Femur (tissue), 1 donor: Measurements from ENCODE around the gene COPG2.
"Not testable (repeated sequence)": the region's sequence is repeated elsewhere in the genome, so short reads cannot be mapped to it uniquely, and the experiment has no call there.

ENCODE experiments used
- DNase-seq: peaks from one replicate; pipeline ENCODE4 v3.0.0-alpha.2; 2017

The COPG2 gene

GRCh38 chr7:130559184-130559583, 109.4 kb downstream of the COPG2 start:
- no peak for DNase-seq

DNA sequence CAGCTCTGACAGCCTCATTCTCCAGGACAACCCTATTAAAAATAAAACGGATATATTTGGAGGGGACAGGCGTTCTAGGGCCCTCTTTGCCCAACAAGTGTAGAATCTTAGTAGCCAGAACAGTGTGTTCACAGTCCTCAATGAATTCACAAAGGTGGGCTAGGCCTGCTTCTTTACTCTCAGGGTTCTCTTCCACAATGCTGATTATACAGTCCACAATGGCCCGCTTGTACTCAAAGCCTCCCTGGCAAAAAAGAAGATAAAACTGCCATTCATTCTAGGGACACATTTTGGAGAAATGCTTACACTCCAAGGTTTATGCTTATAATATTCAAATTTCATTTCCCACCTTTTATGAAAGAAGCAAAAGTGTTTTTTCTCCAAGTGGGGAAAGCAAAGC, 114.1 kb downstream of the COPG2 start:
- DNase-seq, result no peak

DNA sequence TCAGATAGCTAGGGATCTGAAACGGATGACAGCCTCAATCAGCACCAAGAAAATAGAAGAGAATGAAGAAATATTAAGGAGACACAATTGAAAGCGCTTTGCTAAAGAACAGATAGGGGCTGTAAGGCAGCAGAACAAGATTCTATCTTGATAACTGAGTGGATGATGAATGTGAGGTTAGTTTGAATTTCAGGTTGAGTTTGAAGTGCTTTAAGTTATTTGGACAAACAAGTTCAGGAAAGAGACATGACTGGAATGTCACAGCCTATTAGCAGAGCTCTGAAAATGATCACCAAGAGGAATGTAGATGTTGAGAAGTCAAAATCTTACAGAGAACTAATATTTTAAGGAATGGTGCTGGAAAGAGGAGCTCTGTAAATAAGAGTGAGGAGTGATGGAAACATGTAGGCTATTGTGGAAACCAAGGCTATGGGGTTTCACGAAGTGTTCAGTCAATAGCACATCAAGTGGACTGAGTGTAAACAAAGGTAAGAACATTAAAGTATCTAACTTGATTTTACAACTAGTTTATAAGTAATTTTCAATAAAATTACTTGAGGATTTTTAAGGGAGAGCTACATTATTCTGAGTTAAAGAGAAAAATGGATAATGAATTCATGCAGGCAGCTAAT, 115.0 kb downstream of the COPG2 start:
- DNase-seq, result no peak

GRCh38 chr7:130544356-130544755, 124.2 kb downstream of the COPG2 start:
- DNase-seq, result no peak

DNA sequence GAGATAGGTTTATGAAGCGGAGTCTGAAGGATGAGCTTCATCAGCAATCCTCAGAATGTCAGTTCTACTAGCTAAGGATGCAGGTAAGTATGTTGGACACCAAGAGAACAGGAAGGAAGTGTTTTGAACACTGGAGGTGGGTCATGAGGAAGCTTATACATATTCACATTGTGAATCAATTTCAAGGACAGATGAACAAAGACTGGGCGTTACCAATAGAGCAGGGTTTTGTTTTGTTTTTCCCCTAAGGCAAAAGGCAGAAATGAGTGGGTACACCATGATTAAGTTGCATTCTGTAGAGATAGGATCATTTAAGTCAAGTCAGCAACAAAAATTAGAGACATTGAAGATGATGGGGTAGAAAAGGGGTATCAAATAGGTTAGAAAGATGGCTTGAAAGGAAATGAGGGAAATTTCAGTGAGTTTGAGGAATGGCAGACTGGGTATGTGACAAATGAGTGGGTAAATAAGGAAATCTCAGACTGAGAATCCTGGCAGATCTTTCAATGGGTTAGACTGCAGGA, 125.0 kb downstream of the COPG2 start:
- no peak for DNase-seq

- DNase-seq, result not testable (repeated sequence)
Observed at GRCh38 chr7:130542297-130542696, 126.3 kb downstream of the COPG2 start.

GRCh38 chr7:130541287-130541686, 127.3 kb downstream of the COPG2 start:
- DNase-seq, result not testable (repeated sequence)

DNA sequence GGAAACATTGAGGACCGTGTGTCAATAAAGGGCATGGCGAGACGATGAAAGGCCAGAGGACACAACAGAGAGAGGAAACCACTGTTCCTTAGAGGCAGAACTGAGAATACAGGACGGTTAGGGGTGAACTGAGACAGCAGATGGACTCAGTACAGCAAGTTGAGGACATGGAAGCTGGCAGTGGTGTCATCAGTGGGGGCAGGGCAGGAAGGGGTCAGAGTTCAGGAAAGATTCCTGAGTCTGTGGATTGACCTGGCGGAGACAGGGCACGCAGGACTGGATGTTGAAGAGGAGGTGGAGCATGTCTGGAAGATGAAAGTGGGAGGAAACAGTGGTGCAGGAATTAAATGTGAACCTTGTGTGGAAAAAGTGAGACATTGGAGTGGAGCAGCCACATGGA, 130.7 kb downstream of the COPG2 start:
- DNase-seq, result not testable (repeated sequence)

DNA sequence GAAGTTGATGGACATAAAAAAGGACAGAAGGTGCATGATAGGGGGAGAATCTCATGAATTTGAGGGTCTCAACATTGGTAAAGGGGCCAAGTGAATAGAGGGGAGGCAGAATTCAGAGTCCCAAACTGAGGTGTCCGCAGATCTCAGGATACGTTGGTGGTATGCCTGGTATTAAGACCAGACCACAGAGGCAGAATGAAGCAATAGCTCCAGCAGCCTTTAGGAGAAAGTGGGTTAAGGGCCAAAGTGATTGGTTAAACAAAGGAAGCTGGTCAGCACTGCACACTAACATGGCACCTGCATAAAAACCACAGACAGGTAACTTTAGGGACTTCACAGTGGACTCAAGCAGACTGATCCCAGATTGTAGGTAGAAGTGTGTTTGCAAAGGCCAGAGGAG, 139.1 kb downstream of the COPG2 start:
- DNase-seq, result no peak

DNA sequence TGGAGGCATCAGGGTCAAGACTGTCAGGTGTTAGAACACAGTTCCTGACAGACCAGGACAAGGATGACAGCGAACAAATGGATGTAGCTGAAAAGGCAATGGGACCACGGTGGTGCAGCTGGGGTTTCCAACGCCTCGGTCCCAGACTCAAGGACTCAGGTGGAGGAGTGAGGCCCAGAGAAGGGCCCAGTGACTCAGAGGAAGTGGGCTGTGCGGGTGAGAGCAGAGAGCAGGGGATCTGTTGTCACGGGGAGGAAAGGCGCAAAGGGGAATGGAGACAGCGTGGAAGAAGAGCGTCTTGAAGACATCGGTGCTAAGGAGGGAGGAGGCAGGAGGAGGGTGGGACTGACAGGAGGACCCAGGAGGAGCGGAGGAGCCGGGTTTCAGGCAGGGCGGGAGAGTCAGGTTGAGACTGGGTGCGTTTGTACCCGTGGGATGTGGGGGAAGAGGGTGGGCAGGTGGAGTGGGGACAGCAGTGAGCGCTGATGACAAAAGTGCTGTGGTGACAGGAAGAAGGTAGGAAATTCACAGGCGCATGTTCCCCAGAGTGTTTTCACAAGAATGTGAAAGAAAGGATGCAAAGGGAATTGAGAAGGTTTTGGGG, 140.7 kb downstream of the COPG2 start:
- DNase-seq, result not testable (repeated sequence)

GRCh38 chr7:130524628-130525027, 143.9 kb downstream of the COPG2 start:
- DNase-seq, result no peak

DNA sequence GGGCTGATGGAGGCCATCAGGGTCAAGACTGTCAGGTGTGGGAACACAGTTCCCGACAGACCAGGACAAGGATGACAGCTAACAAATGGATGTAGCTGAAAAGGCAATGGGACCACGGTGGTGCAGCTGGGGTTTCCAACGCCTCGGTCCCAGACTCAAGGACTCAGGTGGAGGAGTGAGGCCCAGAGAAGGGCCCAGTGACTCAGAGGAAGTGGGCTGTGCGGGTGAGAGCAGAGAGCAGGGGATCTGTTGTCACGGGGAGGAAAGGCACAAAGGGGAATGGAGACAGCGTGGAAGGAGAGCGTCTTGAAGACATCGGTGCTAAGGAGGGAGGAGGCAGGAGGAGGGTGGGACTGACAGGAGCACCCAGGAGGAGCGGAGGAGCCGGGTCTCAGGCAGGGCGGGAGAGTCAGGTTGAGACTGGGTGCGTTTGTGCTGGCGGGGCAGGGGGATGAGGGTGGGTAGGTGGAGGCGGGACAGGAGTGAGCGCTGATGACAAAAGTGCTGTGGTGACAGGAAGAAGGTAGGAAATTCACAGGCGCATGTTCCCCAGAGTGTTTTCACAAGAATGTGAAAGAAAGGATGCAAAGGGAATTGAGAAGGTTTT, 144.9 kb downstream of the COPG2 start:
- not testable (repeated sequence) for DNase-seq

- DNase-seq, result no peak
Observed at GRCh38 chr7:130521258-130521951, 147.1 kb downstream of the COPG2 start.

DNA sequence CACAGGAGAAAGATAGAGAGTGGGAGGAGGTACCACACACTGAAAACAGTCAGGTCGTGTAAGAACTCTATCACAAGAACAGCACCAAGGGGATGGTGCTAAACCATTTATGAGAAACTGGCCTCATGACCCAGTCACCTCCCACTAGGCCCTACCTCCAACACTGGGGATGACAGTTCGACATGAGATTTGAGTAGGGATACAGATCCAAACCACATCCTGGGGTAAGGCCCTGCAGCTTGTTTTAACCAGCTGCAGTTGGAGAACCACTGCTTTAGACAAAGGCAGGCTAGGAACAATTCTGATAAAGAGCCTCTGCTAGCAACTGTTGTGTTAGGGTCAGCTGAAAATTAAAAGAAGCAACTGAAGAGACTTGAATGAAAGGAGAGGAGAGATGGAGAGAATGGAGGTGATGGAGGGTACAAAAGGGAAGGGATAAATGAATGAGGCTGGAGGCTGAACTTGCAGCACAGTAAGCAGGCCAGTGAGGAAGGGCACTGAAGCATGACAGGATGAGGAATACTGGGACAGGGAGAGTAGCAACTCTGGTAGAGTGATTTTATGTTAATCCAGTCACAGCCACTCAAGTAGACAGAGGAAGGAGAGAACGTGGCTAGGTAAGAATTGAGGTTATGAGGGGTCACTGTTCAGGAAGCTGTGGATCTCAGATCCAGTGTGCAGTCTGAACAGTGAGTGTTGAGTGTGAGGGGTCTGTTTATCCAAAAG, 153.1 kb downstream of the COPG2 start:
- DNase-seq, result peak; percentile 10

- no peak for DNase-seq
Observed at GRCh38 chr7:130513447-130513846, 155.1 kb downstream of the COPG2 start.

DNA sequence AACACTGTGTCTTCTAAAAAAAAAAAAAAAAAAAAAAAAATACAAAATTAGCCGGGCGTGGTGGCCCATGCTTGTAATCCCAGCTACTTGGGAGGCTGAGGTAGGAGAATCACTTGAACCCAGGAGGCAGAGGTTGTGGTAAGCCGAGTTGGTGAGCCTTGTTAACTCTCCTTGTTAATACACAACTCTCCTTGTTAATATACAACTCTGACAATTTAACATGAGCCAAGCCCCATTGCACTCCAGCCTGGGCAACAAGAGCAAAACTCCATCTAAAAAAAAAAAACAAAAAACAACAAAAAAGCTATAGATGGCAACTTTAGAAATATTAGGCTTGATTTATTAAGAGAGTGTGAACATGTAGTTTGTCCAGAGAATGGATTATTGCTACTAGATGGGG, 156.5 kb downstream of the COPG2 start:
- DNase-seq, result peak; percentile 3

GRCh38 chr7:130506358-130506757, 162.2 kb downstream of the COPG2 start:
- peak; percentile 12 for DNase-seq

- no peak for DNase-seq
Observed at GRCh38 chr7:130505753-130506152, 162.8 kb downstream of the COPG2 start.

DNA sequence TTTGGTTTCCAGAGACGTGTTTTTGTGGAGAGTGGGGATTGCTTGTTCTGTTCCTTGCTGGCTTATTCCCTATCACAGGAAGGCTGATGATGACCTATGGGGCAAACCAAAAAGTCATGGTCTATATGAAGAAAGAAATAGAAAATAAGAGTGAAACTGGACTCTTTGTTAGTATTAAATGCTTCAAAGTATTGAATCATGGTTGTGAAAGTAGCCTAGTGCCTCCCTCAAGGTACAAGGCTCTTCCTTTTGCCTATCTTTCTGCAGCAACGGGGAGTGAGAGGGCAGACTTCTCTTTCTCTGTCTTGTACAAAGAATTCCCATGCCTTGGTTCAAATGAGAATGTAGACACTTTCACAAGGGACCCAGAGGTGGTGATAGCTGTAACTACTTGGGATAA, 167.6 kb downstream of the COPG2 start:
- no peak for DNase-seq

DNA sequence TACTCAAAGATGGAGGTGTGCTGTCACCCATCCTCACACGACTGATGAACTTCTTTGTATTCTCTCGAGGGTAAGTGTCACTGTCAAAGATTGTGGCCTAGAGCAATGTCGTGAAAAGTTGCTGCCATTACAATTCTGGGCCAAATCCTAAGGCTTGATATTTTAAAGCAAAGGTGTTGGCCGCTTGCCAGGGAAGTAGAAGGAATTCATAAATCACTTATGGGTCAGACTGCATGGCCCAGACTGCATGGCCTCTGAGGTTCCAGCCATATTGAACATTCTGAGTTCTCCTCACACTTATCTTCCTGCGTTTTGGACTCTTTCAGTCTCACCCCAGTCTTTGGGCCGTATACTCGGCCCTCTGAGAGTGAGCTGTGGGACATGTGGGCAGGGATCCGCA, 168.1 kb downstream of the COPG2 start:
- no peak for DNase-seq

DNA sequence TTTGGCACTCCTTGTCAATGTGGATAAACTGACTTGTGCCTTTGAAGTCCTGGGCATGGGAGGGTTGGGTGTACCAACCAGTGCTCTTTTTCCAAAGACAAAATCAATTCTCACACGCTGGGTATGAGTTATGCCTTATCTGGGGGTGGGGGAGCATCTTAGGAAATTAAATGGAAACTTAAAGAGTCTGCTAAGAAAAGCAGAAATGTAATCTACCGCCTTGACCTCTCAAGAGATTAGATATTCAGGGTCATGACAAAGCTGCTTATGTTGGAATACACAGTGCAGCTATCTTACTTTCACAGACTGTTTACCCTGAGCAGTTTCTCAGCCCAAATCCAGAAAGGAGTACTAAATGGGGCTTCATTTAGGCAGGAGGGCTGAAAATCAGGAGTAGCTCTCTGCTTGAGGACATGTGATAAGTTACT, 174.1 kb downstream of the COPG2 start:
- no peak for DNase-seq

GRCh38 chr7:130493275-130493873, 175.2 kb downstream of the COPG2 start:
- no peak for DNase-seq
